Fibroblast of skin of left biceps (primary cell): ENCODE results near the gene CEBPE.

Source experiments
- DNase-seq, 2 experiments: peaks; one replicate each; pipeline ENCODE4 v3.0.0-alpha.2; 2013; ENCODE audit warnings: low read depth in 2 of 2

The CEBPE gene

GRCh38 chr14:23076785-23077408, 42.2 kb downstream of the CEBPE start:
- no peak for DNase-seq

GRCh38 chr14:23074906-23075305, 44.1 kb downstream of the CEBPE start:
- no peak for DNase-seq

- no peak for DNase-seq
Observed at GRCh38 chr14:23071921-23072539, 47.0 kb downstream of the CEBPE start.

- DNase-seq = peak; percentile 70
Observed at GRCh38 chr14:23071244-23071920, 47.7 kb downstream of the CEBPE start.

GRCh38 chr14:23070262-23071129, 48.6 kb downstream of the CEBPE start:
- no peak for DNase-seq

GRCh38 chr14:23069413-23069806, 49.6 kb downstream of the CEBPE start:
- no peak for DNase-seq

GRCh38 chr14:23068789-23069412, 50.2 kb downstream of the CEBPE start:
- peak; percentile 64 to 72 for DNase-seq

GRCh38 chr14:23067847-23068788, 50.9 kb downstream of the CEBPE start:
- DNase-seq = no peak
